ENCODE measurements around the gene YWHAB. TPM values are rescaled to one million over a fixed set of nuclear protein-coding genes. Genes with fewer than 3 reads are reported as not detected.
"Not testable (repeated sequence)": the region's sequence is repeated elsewhere in the genome, so short reads cannot be mapped to it uniquely, and the experiment has no call there.

The YWHAB gene
- 137 and 188 TPM in 2 replicates for total RNA-seq

GRCh38 chr20:44885392-44886265, at the start of gene YWHAB:
Gene YWHAB (plus strand): TSS chr20:44885705. CDS start chr20:44901534, 15,829 bp downstream.
- DNase-seq: peak; percentile 97

- no peak for DNase-seq
Observed at GRCh38 chr20:44836601-44837120, 48.8 kb upstream of the YWHAB start.

- DNase-seq: no peak
Observed at GRCh38 chr20:44837946-44838345, 47.6 kb upstream of the YWHAB start.

GRCh38 chr20:44838521-44838920, 47.0 kb upstream of the YWHAB start:
- DNase-seq: no peak

DNA sequence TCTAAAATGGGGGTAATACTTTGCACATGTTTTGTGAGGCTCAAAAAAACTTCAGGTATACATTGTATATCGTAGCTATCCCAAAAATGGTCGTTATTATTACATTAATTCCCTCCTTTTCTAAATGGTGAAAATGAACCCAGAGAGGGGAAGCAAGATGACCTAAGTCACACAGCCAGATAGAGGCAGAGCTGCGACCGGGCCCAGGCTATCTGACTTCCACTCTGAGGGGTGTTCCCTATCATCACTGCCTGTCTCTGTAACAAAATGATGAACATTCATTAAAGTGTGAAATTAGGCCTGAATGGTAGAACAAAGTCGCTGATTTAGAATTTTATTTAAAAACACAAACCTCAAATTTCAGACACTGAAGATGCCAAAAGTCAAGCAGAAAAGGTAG, 46.0 kb upstream of the YWHAB start:
- no peak for DNase-seq

DNA sequence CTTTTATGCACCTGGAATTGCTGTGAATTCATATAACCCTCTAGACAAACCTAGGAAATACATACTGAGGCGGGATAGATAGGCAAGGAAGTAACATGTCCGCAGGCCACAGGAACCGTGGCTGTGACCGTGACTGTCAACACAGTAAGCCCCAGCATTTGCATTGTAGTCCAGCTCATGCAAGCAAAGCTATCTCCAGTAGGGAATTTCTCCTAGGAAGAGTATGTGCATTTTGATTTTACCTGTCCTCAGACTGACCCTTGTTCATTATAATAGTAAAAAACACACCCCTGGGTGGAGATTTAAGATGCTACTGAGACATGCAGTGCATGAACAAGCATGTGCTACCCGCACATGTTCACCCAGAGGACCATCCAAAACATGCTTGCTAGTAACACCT, 44.7 kb upstream of the YWHAB start:
- no peak for DNase-seq

DNA sequence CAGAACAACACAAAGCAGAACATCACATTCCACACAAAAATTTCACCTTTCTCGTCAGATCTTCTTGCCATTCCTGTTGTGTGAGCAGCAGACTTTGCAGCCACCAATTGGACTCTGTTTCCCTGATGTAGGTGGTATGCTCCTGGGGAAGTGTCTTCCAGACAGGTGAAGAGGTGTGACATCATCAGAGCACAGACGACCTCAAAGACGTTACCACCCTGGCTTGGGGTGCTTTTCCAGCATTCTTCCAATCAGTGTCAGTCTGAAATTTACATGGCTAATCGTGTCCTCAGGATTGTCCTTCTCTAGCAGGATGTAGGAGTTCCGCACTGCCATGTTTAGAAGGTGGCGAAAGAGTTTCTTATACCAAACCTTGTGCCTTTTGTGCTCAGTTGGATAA, 43.5 kb upstream of the YWHAB start:
- DNase-seq: no peak

GRCh38 chr20:44843876-44844275, 41.6 kb upstream of the YWHAB start:
- no peak for DNase-seq

- no peak for DNase-seq
Observed at GRCh38 chr20:44848254-44849015, 37.1 kb upstream of the YWHAB start.

- no peak for DNase-seq
Observed at GRCh38 chr20:44849703-44850102, 35.8 kb upstream of the YWHAB start.

DNA sequence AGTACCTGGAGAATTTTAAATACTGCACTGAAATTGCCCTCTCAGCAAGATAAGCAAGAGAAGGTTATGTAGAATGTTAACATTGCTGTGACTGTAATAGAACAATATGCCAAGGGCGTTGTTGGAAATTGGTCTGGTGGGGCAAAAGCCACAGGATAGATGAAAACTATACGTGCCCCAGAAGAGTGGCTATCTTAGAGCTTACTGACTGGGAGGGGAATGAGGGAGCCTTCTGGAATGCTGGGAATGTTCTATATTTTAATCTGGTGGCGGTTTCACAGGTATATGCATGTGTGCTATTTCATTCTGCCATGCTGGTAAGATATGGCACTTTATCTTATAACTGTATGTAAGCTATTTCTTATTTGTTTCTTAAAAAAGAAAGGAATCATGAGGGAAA, 35.2 kb upstream of the YWHAB start:
- no peak for DNase-seq

DNA sequence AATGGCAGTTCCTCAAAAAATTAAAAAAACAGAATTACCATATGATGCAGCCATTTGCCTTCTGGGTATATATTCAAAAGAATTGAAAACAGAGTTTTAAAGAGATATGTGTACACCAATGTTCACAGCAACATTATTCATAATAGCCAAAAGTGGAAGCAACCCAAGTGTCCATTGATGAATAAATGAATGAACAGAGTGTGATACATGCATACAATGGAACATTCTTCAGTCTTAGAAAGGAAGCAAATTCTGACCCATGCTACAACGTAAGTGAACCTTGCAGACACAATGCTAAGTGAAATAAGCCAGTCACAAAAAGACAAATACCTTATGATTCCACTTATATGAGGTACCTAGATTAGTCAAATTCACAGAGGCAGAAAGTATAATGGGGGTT, 34.7 kb upstream of the YWHAB start:
- DNase-seq: no peak

- no peak for DNase-seq
Observed at GRCh38 chr20:44851545-44851944, 34.0 kb upstream of the YWHAB start.

GRCh38 chr20:44856442-44856841, 29.1 kb upstream of the YWHAB start:
- DNase-seq: no peak

DNA sequence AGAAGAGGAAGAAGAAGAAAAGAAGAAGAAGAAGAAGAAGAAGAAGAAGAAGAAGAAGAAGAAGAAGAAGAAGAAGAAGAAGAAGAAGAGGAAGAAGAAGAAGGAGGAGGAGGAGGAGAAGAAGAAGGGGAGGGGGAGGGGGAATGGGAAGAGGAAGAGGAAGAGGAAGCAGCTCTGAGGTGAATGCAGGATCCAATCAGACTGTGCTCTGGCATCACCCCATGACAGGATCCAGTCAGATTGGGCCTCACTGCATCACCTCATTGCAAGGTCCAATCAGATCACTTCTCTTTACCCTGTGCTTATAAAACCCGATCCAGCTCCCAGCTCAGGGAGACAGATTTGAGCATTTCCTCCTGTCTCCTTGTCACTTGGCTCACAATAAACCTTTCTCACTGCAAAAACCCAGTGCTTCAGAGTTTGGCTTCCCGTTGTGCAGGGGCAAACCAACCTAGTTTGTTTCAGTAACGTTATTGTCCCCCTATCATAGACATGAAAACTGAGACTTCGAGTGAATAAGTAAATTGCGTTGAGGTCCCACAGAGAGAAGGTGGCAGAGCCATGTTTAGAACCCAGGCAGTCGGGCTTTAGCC, 28.6 kb upstream of the YWHAB start:
- DNase-seq: no peak

GRCh38 chr20:44858606-44859360, 26.7 kb upstream of the YWHAB start:
- peak; percentile 4 for DNase-seq

GRCh38 chr20:44861531-44862006, 23.9 kb upstream of the YWHAB start:
- peak; percentile 28 for DNase-seq

DNA sequence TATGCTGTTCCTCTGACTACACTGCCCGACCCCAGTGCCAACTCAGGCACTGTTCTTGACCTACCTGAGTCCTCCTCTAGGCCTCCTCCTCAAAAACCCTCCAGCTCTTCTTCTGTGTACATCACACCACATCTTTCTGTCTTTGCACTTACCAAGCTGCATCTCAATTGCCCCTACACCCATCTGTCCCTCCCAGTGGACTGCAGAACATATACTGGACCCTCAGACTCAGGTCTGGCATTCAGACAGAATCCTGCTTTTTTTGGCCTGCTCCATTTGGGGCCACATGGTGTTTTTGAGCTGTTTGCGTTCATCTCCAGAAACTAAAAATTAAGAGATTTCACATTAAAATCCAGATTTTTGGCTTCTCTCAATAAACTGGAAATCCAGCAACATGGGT, 23.2 kb upstream of the YWHAB start:
- DNase-seq: no peak

GRCh38 chr20:44863365-44864084, 22.0 kb upstream of the YWHAB start:
- DNase-seq: not testable (repeated sequence)

GRCh38 chr20:44864493-44864892, 21.0 kb upstream of the YWHAB start:
- not testable (repeated sequence) for DNase-seq

GRCh38 chr20:44866703-44867335, 18.7 kb upstream of the YWHAB start:
- no peak for DNase-seq

Measured in dermis blood vessel endothelial cell (primary cell).